ENCODE results near the gene TRPV4.

DNA sequence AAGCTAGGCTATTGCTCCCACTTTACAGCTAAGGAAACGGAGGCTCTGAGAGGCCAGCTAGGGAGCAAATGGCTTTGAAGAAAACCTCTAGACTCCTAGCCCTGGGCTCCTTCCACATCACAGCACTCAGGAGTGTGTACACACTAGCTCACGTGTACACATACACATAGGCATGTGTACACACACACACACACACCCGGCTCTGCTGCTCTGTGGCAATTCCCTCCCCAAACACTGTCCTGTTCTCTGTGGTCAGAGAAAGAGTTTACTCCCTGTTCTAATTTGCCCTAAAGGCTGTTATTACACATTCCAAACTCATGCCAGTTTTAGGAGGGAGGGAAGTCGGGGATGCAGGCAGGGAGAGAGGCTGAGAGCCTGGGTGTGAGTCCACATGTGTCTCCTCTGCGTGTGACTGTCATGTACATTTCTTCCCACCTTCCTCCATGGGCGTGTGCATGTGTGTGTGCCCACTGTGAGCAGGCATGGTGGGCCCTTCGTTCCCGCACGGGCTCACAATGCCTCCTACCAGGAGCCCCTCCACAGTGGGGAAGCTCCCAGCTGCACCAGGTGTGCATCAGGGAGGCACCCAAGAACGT, 14.2 kb downstream of the TRPV4 start:
- TF ChIP-seq, protein P1, sequence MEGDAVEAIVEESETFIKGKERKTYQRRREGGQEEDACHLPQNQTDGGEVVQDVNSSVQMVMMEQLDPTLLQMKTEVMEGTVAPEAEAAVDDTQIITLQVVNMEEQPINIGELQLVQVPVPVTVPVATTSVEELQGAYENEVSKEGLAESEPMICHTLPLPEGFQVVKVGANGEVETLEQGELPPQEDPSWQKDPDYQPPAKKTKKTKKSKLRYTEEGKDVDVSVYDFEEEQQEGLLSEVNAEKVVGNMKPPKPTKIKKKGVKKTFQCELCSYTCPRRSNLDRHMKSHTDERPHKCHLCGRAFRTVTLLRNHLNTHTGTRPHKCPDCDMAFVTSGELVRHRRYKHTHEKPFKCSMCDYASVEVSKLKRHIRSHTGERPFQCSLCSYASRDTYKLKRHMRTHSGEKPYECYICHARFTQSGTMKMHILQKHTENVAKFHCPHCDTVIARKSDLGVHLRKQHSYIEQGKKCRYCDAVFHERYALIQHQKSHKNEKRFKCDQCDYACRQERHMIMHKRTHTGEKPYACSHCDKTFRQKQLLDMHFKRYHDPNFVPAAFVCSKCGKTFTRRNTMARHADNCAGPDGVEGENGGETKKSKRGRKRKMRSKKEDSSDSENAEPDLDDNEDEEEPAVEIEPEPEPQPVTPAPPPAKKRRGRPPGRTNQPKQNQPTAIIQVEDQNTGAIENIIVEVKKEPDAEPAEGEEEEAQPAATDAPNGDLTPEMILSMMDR (IDR thresholded peaks at IDR 0.05) = no peak
- TF ChIP-seq POLR2A (IDR thresholded peaks at IDR 0.05) = no peak

Measured in testis (tissue), 2 donors.